Activated T-cell treated with anti-CD3 and anti-CD28 coated beads, Interleukin-2, amount 50 U/mL, for 72 hours (primary cell): ENCODE measurements around the gene HSD11B1L. TPM values are rescaled to one million over a fixed set of nuclear protein-coding genes. Genes with fewer than 3 reads are reported as not detected.
"Not testable (repeated sequence)": the region's sequence is repeated elsewhere in the genome, so short reads cannot be mapped to it uniquely, and the experiment has no call there.

Experiments
- ATAC-seq, 2 donors: fragments of 150-1000 bp; cut with Tn5 transposase; replicated peaks in 1 of 2; 2 replicates each; pipeline ENCODE4 v1.10.0; 2021; ENCODE audit warnings: moderate library complexity in 2 of 2, mild to moderate bottlenecking in 1 of 2
- DNase-seq, 2 donors: peaks; one replicate each; pipeline ENCODE4 v3.0.0; 2021 to 2022; ENCODE audit warnings: mixed read lengths in 1 of 2
- H3K27ac Mint-ChIP-seq: one replicate; pipeline ENCODE4 v1.8.0; 2022; ENCODE audit warnings: mild to moderate bottlenecking, moderate library complexity, mixed read lengths
- H3K27me3 Mint-ChIP-seq: one replicate; pipeline ENCODE4 v1.8.0; 2022; ENCODE audit warnings: low read depth, mixed read lengths
- H3K36me3 Mint-ChIP-seq, 2 donors: one replicate each; pipeline ENCODE4 v1.8.0; 2022; ENCODE audit warnings: mixed read lengths in 2 of 2, mild to moderate bottlenecking in 1 of 2; ENCODE audit not compliant: insufficient read depth in 2 of 2
- H3K4me1 Mint-ChIP-seq: one replicate; pipeline ENCODE4 v1.8.0; 2022; ENCODE audit warnings: low read depth, mixed read lengths
- H3K4me3 Mint-ChIP-seq, 2 donors: one replicate each; pipeline ENCODE4 v1.8.0; 2022; ENCODE audit warnings: mild to moderate bottlenecking in 2 of 2, mixed read lengths in 2 of 2, moderate library complexity in 2 of 2
- H3K9me3 Mint-ChIP-seq, 2 donors: one replicate each; pipeline ENCODE4 v1.8.0; 2022; ENCODE audit warnings: mixed read lengths in 2 of 2
- total RNA-seq, 2 donors: library from RNA; stranded (reverse); gene quantifications; one replicate each; pipeline ENCODE4 v1.2.3, GENCODE V29; 2022

The HSD11B1L gene
- total RNA-seq, 2 donors from 2014 or later = 3.0 to 5.1 TPM

DNA sequence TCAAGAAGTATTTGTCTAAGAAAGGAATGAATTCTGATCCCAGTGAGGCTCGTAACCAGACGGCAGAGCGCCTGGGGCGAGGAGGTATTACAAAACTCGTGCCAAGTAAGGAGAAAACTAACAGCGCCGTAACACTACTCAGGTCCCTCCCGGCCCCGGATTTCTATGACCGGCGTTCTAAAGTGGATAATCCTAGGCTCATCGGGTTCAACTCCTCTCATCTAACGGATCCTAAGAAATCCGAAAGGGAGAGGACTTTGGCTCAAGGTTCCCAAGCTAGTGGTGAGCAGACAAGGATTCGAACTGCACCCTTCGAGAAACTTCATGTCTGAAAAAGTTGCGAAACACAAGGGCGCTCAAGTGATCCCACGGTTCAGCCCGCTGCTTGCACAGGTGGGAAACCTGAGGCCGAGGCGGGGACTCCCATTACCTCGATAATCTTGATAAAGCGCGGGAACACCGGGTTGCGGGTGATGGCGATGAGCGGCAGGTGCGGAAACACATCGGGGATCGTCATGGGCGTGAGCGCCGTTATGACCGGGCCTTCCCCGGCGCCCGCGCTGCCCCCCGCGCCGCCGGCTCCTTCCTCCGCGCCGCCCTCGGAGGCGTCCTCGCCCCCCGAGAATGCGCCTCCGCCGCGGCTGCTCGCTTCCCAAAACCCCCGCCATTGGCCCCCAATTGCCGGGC lies 38.6 kb downstream of the HSD11B1L start:
- no peaks in the 10 kb centered on the region for H3K27me3 Mint-ChIP-seq
- no peaks in the 10 kb centered on the region for H3K9me3 Mint-ChIP-seq
- H3K27ac Mint-ChIP-seq = peak overlapping the region; percentile 98
- peak overlapping the region; percentile 88 to 96 for H3K4me3 Mint-ChIP-seq
- DNase-seq (peak; percentile 38 to 54), ATAC-seq (peak; percentile 0 to 3)
- peaks cover 35% of the 10 kb centered on the region for H3K4me1 Mint-ChIP-seq
- peaks cover 15 to 21% of the 10 kb centered on the region in 2 donors for H3K36me3 Mint-ChIP-seq

DNA sequence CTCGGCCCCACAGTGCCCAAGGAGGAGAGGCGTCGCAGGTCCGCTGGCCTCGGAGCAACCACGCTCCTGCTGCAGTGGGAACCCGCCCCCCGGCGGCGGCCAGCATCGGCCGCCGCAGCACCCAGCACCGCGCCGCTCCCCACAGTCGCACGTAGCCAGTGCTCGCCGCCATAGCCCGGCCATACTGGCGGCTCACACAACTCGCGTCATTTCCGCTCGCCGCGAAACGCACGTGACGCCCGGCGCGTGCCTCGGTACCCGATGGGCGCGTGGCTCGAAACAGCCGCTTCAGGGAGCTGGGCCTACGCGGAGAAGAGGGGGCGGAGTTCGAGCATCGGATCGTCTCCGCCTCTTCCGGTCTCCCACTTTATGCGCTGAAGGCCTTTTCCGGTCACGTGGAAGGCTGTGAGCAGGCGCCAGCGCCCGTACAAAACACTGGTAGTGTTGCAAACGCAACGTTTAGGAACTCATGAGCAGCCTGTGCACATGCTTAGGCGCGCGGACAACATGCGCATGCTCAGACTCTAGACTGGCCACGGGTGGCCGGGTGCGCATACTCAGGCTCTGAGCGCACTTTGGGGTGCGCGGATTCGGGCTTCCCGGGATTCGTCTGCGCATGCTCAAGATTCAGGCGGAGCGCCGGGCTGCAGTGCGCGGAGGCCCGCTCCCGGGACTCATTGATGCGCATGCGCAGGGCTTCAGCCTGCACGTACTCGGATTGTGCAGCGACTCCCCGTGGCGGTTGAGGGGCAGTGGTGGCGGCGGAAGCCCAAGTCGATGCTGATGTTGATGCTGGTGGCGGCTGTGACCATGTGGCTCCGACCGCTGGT lies 39.3 kb downstream of the HSD11B1L start, which contains the start of the genes CATSPERD and LONP1:
Gene CATSPERD, plus strand, starts transcription at position 677 of the 830 bp plus-strand sequence. Its CDS starts 101 bp downstream, at position 778.
Gene LONP1, minus strand, starts transcription at position 186 of the 830 bp plus-strand sequence. Its CDS starts 14 bp downstream, at position 172.
- H3K4me3 Mint-ChIP-seq = peak within 1 kb of the TSS; percentile 88 to 96
- peaks cover 15 to 21% of the 10 kb centered on the region in 2 donors for H3K36me3 Mint-ChIP-seq
- peak; percentile 85 to 86 for ATAC-seq
- no peaks in the 10 kb centered on the region for H3K9me3 Mint-ChIP-seq
- H3K4me1 Mint-ChIP-seq = peaks cover 35% of the 10 kb centered on the region
- H3K27ac Mint-ChIP-seq = peak within 1 kb of the TSS; percentile 98
- H3K27me3 Mint-ChIP-seq = no peaks in the 10 kb centered on the region
- peak; percentile 98 for DNase-seq

DNA sequence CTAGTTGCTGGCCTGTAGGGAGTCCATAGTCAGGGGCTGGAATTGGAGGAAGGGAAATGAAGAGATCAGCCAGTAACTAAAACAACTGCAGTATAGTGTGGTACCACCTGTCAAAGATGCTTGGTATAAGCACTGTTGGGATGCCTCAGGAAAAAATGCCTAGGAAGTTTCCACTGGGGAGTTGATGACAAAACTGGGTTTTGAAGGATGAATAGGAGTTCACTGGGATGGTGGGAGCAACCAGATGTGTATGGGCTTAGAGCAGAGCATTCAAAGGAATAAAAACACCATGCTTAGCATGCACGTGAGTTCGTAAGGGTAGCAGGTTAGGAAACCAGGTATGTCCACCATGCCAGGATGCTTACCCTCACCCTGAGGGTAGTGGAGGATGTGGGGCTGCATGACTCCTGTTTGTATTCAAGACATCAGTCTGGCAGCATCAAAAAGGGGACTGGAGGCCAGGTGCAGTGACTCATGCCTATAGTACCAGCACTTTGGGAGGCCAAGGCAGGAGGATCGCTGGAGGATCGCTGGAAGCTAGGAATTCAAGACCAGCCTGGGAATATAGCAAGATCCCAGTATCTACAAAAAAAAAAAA lies 46.7 kb downstream of the HSD11B1L start:
- Mint-ChIP-seq H3K27me3 (peaks cover 7% of the 10 kb centered on the region), H3K36me3 (no peaks in the 10 kb centered on the region), H3K27ac (no peak overlapping the region), H3K4me1 (no peaks in the 10 kb centered on the region), H3K9me3 (no peaks in the 10 kb centered on the region), H3K4me3 (no peak overlapping the region)
- ATAC-seq = no peak
- DNase-seq = no peak

DNA sequence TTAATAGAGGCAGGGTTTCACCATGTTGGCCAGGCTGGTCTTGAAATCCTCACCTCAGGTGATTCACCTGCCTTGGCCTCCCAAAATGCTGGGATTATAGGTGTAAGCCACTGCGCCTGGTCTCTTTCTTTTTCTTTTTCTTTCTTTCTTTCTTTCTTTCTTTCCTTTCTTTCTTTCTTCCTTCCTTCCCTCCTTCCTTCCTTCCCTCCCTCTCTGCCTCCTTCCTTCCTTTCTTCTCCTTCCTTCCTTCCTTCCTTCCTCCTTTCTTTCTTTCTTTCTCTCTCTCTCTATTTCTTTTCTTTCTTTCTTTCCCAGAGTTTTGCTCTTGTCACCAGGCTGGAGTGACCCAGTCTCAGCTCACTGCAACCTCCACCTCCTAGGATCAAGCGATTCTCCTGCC lies 52.3 kb downstream of the HSD11B1L start:
- DNase-seq, ATAC-seq, H3K4me3 Mint-ChIP-seq, H3K9me3 Mint-ChIP-seq, H3K36me3 Mint-ChIP-seq, H3K4me1 Mint-ChIP-seq, H3K27me3 Mint-ChIP-seq, H3K27ac Mint-ChIP-seq: not testable (repeated sequence)

Other genes with a start within 250 kb of the HSD11B1L start
- not detected for gene ZNRF4, start 225.6 kb upstream of the HSD11B1L start, total RNA-seq
- under 1 TPM; 0.91 to 0.93 TPM for gene TINCR, start 113.1 kb upstream of the HSD11B1L start, total RNA-seq
- 100 to 1,000 TPM in 1 of 2 donors, 10 to 100 TPM in 1; 83.2 to 106 TPM for gene SAFB2, start 58.3 kb upstream of the HSD11B1L start, total RNA-seq
- 100 to 1,000 TPM; 108 to 112 TPM for gene SAFB, start 57.9 kb upstream of the HSD11B1L start, total RNA-seq
- gene MICOS13, start 511 bp upstream of the HSD11B1L start, total RNA-seq = 10 to 100 TPM; 33.8 to 34.1 TPM
- 1,000 to 10,000 TPM; 1,272 to 1,302 TPM for gene RPL36, start 9.3 kb downstream of the HSD11B1L start, total RNA-seq
- 100 to 1,000 TPM; 262 to 266 TPM for gene LONP1, start 39.1 kb downstream of the HSD11B1L start, total RNA-seq
- gene CATSPERD, start 39.6 kb downstream of the HSD11B1L start, total RNA-seq = not detected
- 1 to 10 TPM; 4.6 to 4.7 TPM for gene PRR22, start 103.7 kb downstream of the HSD11B1L start, total RNA-seq
- gene DUS3L, start 110.1 kb downstream of the HSD11B1L start, total RNA-seq = 10 to 100 TPM; 40.7 to 55.8 TPM
- gene NRTN, start 124.0 kb downstream of the HSD11B1L start, total RNA-seq = 1 to 10 TPM; 2.7 to 3.7 TPM
- under 1 TPM in 1 of 2 donors, not detected in 1; 0.21 TPM for gene FUT6, start 158.7 kb downstream of the HSD11B1L start, total RNA-seq
- 1 to 10 TPM; 1.7 to 3.6 TPM for gene FUT3, start 170.4 kb downstream of the HSD11B1L start, total RNA-seq
- gene FUT5, start 189.5 kb downstream of the HSD11B1L start, total RNA-seq = 1 to 10 TPM in 1 of 2 donors, under 1 TPM in 1; 0.44 to 1.7 TPM
- gene NDUFA11, start 222.8 kb downstream of the HSD11B1L start, total RNA-seq = 100 to 1,000 TPM; 158 to 174 TPM
- 10 to 100 TPM in 1 of 2 donors, 1 to 10 TPM in 1; 8.7 to 10.5 TPM for gene VMAC, start 223.8 kb downstream of the HSD11B1L start, total RNA-seq
- 10 to 100 TPM; 12.9 to 20.9 TPM for gene CAPS, start 233.2 kb downstream of the HSD11B1L start, total RNA-seq